SU-DHL-6 (cell line): ENCODE measurements around the gene CFAP74.

Experiments
- H2AFZ ChIP-seq: fragments of 200-600 bp; sonication (generic); 2 replicates; pipeline ENCODE4 v1.6.1; 2014; ENCODE audit warnings: low read depth, mild to moderate bottlenecking, moderate library complexity, mixed read lengths, antibody characterized with exemption, low read length; ENCODE audit not compliant: severe bottlenecking
- H3F3A ChIP-seq: fragments of 200-600 bp; shearing (Covaris generic); 2 replicates; pipeline ENCODE4 v1.6.0; 2016; ENCODE audit warnings: antibody characterized with exemption, mild to moderate bottlenecking; ENCODE audit not compliant: insufficient read depth
- H3K27ac ChIP-seq: fragments of 200-600 bp; sonication (generic); 2 replicates; pipeline ENCODE4 v1.5.1; 2016; ENCODE audit warnings: low read depth, mild to moderate bottlenecking, low read length, moderate library complexity, mixed read lengths
- H3K27me3 ChIP-seq: fragments of 200-600 bp; sonication (generic), shearing (Covaris generic); 2 replicates; pipeline ENCODE4 v1.6.0; 2014; ENCODE audit warnings: mild to moderate bottlenecking, low read length
- H3K36me3 ChIP-seq: fragments of 200-600 bp; sonication (generic); 2 replicates; pipeline ENCODE4 v1.6.1; 2014; ENCODE audit warnings: mild to moderate bottlenecking, low read length, mixed read lengths
- H3K4me2 ChIP-seq: fragments of 300-600, 200-600 bp; shearing (Covaris generic), sonication (generic); 2 replicates; pipeline ENCODE4 v1.6.0; 2014; ENCODE audit warnings: low read length, low read depth, mild to moderate bottlenecking; ENCODE audit not compliant: poor library complexity, severe bottlenecking
- H3K4me3 ChIP-seq: fragments of 200-600 bp; sonication (generic); 2 replicates; pipeline ENCODE4 v1.5.1; 2014; ENCODE audit warnings: antibody characterized with exemption, low read length, mild to moderate bottlenecking, mixed read lengths; ENCODE audit not compliant: insufficient read depth, poor library complexity, severe bottlenecking
- H3K79me2 ChIP-seq: fragments of 200-600 bp; sonication (generic); 2 replicates; pipeline ENCODE4 v1.6.1; 2014; ENCODE audit warnings: mild to moderate bottlenecking, low read length, moderate library complexity; ENCODE audit not compliant: insufficient read depth
- H3K9ac ChIP-seq: fragments of 200-600 bp; sonication (generic); 2 replicates; pipeline ENCODE4 v1.7.0; 2014; ENCODE audit warnings: mild to moderate bottlenecking, low read length
- H3K9me2 ChIP-seq: fragments of 200-600 bp; sonication (generic); replicated peaks from 2 replicates; pipeline ENCODE4 v1.6.1; 2014; ENCODE audit warnings: low read length; ENCODE audit not compliant: insufficient read depth
- H3K9me3 ChIP-seq: fragments of 200-600 bp; sonication (generic); 2 replicates; pipeline ENCODE4 v1.6.1; 2014; ENCODE audit warnings: low read length, mixed read lengths; ENCODE audit not compliant: insufficient read depth
- H4K20me1 ChIP-seq: fragments of 200-600 bp; sonication (generic); 2 replicates; pipeline ENCODE4 v1.6.1; 2014; ENCODE audit warnings: low read depth, mild to moderate bottlenecking, antibody characterized with exemption, low read length, moderate library complexity, mixed read lengths
- CTCF ChIP-seq: fragments of 200-600 bp; sonication (generic); IDR thresholded peaks from one replicate; pipeline ENCODE4 v1.5.1; 2017; ENCODE audit warnings: antibody characterized with exemption, mild to moderate bottlenecking, low read length, moderate library complexity; ENCODE audit not compliant: insufficient read depth, poor library complexity, severe bottlenecking
- EZH2phosphoT487 ChIP-seq: fragments of 200-600 bp; sonication (generic), shearing (Covaris generic); conservative IDR thresholded peaks from 2 replicates; pipeline ENCODE4 v1.6.1; 2018; ENCODE audit warnings: mild to moderate bottlenecking, antibody characterized with exemption, low read length, moderate library complexity, mixed read lengths

CFAP74 gene

GRCh38 chr1:2020310-2020655 is 16.7 kb upstream of the CFAP74 start:
- H3K79me2 ChIP-seq: no peaks in the 10 kb centered on the region
- no peak overlapping the region for H3K9ac ChIP-seq
- TF ChIP-seq EZH2phosphoT487 (no peak), CTCF (no peak)
- H3K4me2 ChIP-seq: no peak overlapping the region
- no peaks in the 10 kb centered on the region for H3K9me2 ChIP-seq
- H3K4me3 ChIP-seq: no peak overlapping the region
- H3K27ac ChIP-seq: no peak overlapping the region
- no peaks in the 10 kb centered on the region for H3K27me3 ChIP-seq
- no peaks in the 10 kb centered on the region for H3K36me3 ChIP-seq
- no peaks in the 10 kb centered on the region for H4K20me1 ChIP-seq
- no peaks in the 10 kb centered on the region for H3F3A ChIP-seq
- no peaks in the 10 kb centered on the region for H3K9me3 ChIP-seq
- H2AFZ ChIP-seq: no peak overlapping the region

GRCh38 chr1:2019571-2020309 is 16.2 kb upstream of the CFAP74 start:
- Histone ChIP-seq H3F3A (no peaks in the 10 kb centered on the region), H3K27ac (no peak overlapping the region), H3K79me2 (no peaks in the 10 kb centered on the region), H3K9ac (no peak overlapping the region), H2AFZ (no peak overlapping the region), H3K36me3 (no peaks in the 10 kb centered on the region), H3K9me2 (no peaks in the 10 kb centered on the region), H3K4me3 (no peak overlapping the region), H3K9me3 (no peaks in the 10 kb centered on the region), H4K20me1 (no peaks in the 10 kb centered on the region), H3K4me2 (no peak overlapping the region), H3K27me3 (no peaks in the 10 kb centered on the region)
- TF ChIP-seq CTCF: no peak
- TF ChIP-seq EZH2phosphoT487: no peak

GRCh38 chr1:2019172-2019543 is 15.6 kb upstream of the CFAP74 start, which contains the start of gene GABRD:
Gene GABRD, plus strand, starts transcription at chr1:2019345. Its CDS starts 79 bp downstream, at chr1:2019424.
- Histone ChIP-seq H3K4me2 (no peak within 1 kb of the TSS), H3K4me3 (no peak within 1 kb of the TSS), H2AFZ (no peak within 1 kb of the TSS), H3K36me3 (no peaks in the 10 kb centered on the region), H3K9me3 (no peaks in the 10 kb centered on the region), H3K27ac (no peak within 1 kb of the TSS), H3K79me2 (no peaks in the 10 kb centered on the region), H4K20me1 (no peaks in the 10 kb centered on the region), H3F3A (no peaks in the 10 kb centered on the region), H3K9me2 (no peaks in the 10 kb centered on the region), H3K9ac (no peak within 1 kb of the TSS), H3K27me3 (no peaks in the 10 kb centered on the region)
- TF ChIP-seq CTCF: no peak
- TF ChIP-seq EZH2phosphoT487: no peak
